Measurements from ENCODE around the gene EHBP1L1.

GRCh38 chr11:65640483-65641296 is 64.8 kb downstream of the EHBP1L1 start:
- TF ChIP-seq, protein P1, sequence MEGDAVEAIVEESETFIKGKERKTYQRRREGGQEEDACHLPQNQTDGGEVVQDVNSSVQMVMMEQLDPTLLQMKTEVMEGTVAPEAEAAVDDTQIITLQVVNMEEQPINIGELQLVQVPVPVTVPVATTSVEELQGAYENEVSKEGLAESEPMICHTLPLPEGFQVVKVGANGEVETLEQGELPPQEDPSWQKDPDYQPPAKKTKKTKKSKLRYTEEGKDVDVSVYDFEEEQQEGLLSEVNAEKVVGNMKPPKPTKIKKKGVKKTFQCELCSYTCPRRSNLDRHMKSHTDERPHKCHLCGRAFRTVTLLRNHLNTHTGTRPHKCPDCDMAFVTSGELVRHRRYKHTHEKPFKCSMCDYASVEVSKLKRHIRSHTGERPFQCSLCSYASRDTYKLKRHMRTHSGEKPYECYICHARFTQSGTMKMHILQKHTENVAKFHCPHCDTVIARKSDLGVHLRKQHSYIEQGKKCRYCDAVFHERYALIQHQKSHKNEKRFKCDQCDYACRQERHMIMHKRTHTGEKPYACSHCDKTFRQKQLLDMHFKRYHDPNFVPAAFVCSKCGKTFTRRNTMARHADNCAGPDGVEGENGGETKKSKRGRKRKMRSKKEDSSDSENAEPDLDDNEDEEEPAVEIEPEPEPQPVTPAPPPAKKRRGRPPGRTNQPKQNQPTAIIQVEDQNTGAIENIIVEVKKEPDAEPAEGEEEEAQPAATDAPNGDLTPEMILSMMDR (IDR thresholded peaks at IDR 0.05), result no peak
- TF ChIP-seq ZFX (IDR thresholded peaks at IDR 0.05; ENCODE audit: borderline replicate concordance), result no peak
